IgD-negative memory B cell (primary cell): ENCODE data around the gene BAIAP2. TPM values are rescaled to one million over a fixed set of nuclear protein-coding genes. Genes with fewer than 3 reads are reported as not detected.

Experiments
- H3K27ac Mint-ChIP-seq, 3 donors: one replicate each; pipeline ENCODE4 v1.8.0; 2020 to 2022; ENCODE audit warnings: mild to moderate bottlenecking in 3 of 3, mixed read lengths in 3 of 3, moderate library complexity in 1 of 3
- H3K27me3 Mint-ChIP-seq: one replicate; pipeline ENCODE4 v1.8.0; 2021; ENCODE audit warnings: mixed read lengths
- H3K36me3 Mint-ChIP-seq: one replicate; pipeline ENCODE4 v1.8.0; 2020; ENCODE audit warnings: mild to moderate bottlenecking, mixed read lengths
- H3K4me1 Mint-ChIP-seq, 3 donors: one replicate each; pipeline ENCODE4 v1.8.0; 2020 to 2022; ENCODE audit warnings: mixed read lengths in 3 of 3, mild to moderate bottlenecking in 1 of 3
- H3K4me3 Mint-ChIP-seq, 4 donors: one replicate each; pipeline ENCODE4 v1.8.0; 2020 to 2022; ENCODE audit warnings: mild to moderate bottlenecking in 4 of 4, mixed read lengths in 4 of 4, moderate library complexity in 3 of 4
- H3K9me3 Mint-ChIP-seq, 3 donors: one replicate each; pipeline ENCODE4 v1.8.0; 2020 to 2021; ENCODE audit warnings: mixed read lengths in 3 of 3, mild to moderate bottlenecking in 1 of 3
- polyA plus RNA-seq: library from polyadenylated mRNA; unstranded; fragments of 300-500 nt; fragmentation: Illumina TruSeq; gene quantifications from one replicate; pipeline ENCODE4 v1.2.3, GENCODE V29; 2021

Gene BAIAP2
- polyA plus RNA-seq, 1 donor from 2014 or later, result 0.48 TPM

DNA sequence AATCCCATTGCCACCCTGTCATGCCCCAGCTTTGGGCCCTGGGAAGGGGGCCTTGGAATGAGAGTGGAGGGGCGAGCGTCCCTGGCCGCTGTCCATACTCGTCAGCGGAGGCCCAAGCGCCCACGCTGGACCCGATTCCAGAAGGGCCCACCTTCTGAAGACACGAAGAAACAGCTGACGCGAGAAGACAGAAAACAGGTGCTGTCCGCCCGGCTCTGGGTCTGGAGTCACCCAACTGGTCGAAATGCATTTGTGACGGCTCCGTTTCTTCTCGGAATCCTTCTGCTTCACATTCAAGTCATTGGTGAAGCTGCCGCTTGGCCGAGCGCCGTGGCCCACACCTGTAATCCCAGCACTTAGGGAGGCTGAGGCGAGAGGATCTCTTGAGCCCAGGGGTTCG lies 77.5 kb downstream of the BAIAP2 start:
- Mint-ChIP-seq H3K27ac (no peak overlapping the region), H3K36me3 (no peaks in the 10 kb centered on the region), H3K27me3 (peaks cover 2% of the 10 kb centered on the region), H3K4me3 (no peak overlapping the region), H3K9me3 (no peaks in the 10 kb centered on the region), H3K4me1 (no peaks in the 10 kb centered on the region)

GRCh38 chr17:81113158-81113724 lies 78.3 kb downstream of the BAIAP2 start:
- H3K4me1 Mint-ChIP-seq, result no peaks in the 10 kb centered on the region
- no peak overlapping the region for H3K4me3 Mint-ChIP-seq
- H3K27me3 Mint-ChIP-seq, result peaks cover 2% of the 10 kb centered on the region
- no peaks in the 10 kb centered on the region for H3K9me3 Mint-ChIP-seq
- H3K27ac Mint-ChIP-seq, result no peak overlapping the region
- H3K36me3 Mint-ChIP-seq, result no peaks in the 10 kb centered on the region

DNA sequence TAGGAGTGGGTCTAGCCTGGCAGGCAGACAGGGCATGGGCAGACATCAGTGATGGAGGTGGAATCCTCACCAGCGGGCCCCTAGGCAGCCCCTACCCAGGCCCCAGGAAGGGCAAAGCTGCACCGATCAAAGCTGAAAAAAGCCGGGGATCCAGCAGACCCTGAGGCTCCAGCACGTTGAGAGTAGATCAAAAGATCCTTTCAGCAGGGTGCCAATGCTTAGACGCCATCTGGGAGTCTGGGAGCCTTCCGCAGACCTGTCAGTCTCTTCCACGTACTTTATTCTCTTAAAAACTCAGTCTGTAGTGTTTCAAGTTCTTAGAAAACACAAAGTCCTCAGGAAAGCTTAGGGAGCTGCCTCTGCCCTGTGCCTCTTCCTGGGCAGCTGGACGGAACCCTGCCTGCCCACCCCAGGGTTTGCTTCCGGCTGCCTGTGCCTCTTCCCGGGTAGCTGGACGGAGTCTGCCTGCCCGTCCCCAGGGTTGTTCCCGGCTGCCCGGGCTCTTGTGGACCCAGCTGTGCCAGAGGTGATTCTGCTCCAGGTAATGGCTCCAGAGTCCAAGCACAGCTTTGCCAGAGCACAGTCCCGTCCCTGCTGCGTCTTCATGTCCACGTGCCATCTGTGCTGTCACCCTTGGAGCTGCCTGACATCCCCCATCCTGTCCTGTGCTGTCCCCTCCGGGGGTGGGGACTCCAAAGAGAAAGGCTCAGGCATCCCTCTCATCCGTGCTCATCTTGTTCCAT lies 79.6 kb downstream of the BAIAP2 start:
- H3K27me3 Mint-ChIP-seq, result peaks cover 2% of the 10 kb centered on the region
- no peaks in the 10 kb centered on the region for H3K9me3 Mint-ChIP-seq
- H3K36me3 Mint-ChIP-seq, result no peaks in the 10 kb centered on the region
- peaks cover 0 to under 1% (median 0%) of the 10 kb centered on the region in 3 donors for H3K4me1 Mint-ChIP-seq
- H3K27ac Mint-ChIP-seq, result no peak overlapping the region
- H3K4me3 Mint-ChIP-seq, result no peak overlapping the region

- peaks cover 2% of the 10 kb centered on the region for H3K27me3 Mint-ChIP-seq
- H3K4me3 Mint-ChIP-seq, result no peak overlapping the region
- no peaks in the 10 kb centered on the region for H3K36me3 Mint-ChIP-seq
- H3K4me1 Mint-ChIP-seq, result peaks cover 0 to 2% (median 0%) of the 10 kb centered on the region in 3 donors
- no peak overlapping the region for H3K27ac Mint-ChIP-seq
- no peaks in the 10 kb centered on the region for H3K9me3 Mint-ChIP-seq
Observed at GRCh38 chr17:81115219-81115618, 80.3 kb downstream of the BAIAP2 start.

DNA sequence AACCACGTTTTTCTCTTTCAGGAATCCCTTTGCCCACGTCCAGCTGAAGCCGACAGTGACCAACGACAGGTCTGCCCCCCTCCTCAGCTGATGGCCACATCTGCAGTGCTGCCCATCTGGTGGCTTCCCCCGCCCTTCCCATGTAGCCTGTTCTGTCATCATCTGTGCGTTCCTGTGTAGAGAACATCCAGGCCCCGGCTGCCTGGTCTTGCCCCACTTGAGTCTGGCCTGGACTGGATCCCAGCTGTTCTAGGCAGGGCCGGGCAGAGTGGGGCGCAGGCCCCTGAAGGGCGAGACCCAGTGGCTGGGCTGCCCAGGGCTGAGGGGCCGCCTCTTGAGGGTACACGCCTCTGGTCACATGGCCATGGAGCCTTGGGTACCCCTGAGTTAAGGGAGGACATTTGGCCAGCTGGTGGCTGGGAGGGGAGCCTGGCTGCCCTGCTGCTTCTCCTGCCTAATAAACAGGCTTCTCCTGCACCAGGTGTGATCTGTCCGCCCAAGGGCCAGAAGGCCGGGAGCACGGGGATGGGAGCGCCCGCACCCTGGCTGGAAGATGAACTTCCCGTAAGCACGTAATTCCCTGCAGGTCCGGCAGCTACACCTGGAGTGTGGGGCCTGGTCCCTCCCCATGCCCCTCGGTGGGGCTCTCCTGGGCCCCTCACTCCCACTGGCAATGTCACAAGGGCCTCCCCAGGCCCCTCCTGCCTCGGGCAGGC lies 81.0 kb downstream of the BAIAP2 start:
- Mint-ChIP-seq H3K27ac (no peak overlapping the region), H3K4me3 (no peak overlapping the region), H3K4me1 (peaks cover 0 to 2% (median 0%) of the 10 kb centered on the region in 3 donors), H3K36me3 (no peaks in the 10 kb centered on the region), H3K9me3 (no peaks in the 10 kb centered on the region), H3K27me3 (peaks cover 2% of the 10 kb centered on the region)

DNA sequence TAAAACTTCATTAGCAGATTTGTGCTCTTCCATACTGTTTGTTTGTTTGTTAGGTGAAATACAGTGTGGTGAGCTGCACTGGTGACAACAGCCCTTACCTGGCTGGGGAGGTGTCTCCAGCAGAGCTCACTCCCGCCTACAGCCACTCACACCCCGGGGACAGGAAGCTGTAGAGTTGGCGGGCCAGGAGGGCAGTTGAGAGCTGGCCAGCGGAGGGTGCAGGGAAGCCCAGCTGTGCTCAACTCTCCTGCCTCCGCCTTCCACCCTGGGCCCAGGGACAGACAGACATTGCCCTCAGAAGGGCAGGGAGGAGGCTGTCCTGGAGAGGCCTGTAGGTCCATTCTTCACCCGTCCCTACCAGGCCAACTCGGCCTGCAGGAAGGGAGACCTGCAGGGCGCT lies 81.8 kb downstream of the BAIAP2 start:
- H3K27ac Mint-ChIP-seq, result peak overlapping the region in 1 of 3 donors; percentile 59
- peaks cover under 1% of the 10 kb centered on the region for H3K27me3 Mint-ChIP-seq
- H3K9me3 Mint-ChIP-seq, result no peaks in the 10 kb centered on the region
- no peaks in the 10 kb centered on the region for H3K36me3 Mint-ChIP-seq
- peaks cover 0 to 2% (median 0%) of the 10 kb centered on the region in 3 donors for H3K4me1 Mint-ChIP-seq
- H3K4me3 Mint-ChIP-seq, result no peak overlapping the region

DNA sequence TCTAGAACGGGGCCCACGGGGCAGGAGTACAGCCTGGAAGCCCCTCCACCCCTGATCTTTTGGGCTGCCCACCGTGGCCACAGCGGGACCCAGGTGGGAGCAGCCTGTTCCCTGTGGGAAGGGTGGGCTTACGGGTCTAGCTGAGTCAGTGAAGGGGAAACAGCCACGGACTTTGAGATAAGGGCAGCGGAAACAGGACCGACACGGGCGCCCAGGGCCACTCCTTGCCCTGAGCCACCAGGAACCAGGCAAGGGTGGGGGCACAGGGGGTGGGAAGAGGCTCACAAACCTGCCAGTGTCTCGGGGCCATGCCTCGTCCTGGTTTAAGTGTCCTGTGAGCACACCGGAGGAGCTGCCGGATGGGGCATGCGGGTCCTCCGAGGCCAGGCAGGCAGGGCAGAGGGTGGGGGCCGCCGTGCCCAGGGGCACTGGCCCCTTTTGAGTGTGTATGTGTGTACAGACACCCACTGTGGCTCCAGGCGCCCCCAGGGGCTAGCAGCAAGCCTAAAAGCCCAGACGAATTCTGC lies 82.8 kb downstream of the BAIAP2 start:
- H3K27ac Mint-ChIP-seq, result no peak overlapping the region
- H3K9me3 Mint-ChIP-seq, result no peaks in the 10 kb centered on the region
- no peaks in the 10 kb centered on the region for H3K36me3 Mint-ChIP-seq
- peak overlapping the region in 1 of 4 donors; percentile 45 for H3K4me3 Mint-ChIP-seq
- peaks cover 0 to 2% (median 0%) of the 10 kb centered on the region in 3 donors for H3K4me1 Mint-ChIP-seq
- no peaks in the 10 kb centered on the region for H3K27me3 Mint-ChIP-seq

DNA sequence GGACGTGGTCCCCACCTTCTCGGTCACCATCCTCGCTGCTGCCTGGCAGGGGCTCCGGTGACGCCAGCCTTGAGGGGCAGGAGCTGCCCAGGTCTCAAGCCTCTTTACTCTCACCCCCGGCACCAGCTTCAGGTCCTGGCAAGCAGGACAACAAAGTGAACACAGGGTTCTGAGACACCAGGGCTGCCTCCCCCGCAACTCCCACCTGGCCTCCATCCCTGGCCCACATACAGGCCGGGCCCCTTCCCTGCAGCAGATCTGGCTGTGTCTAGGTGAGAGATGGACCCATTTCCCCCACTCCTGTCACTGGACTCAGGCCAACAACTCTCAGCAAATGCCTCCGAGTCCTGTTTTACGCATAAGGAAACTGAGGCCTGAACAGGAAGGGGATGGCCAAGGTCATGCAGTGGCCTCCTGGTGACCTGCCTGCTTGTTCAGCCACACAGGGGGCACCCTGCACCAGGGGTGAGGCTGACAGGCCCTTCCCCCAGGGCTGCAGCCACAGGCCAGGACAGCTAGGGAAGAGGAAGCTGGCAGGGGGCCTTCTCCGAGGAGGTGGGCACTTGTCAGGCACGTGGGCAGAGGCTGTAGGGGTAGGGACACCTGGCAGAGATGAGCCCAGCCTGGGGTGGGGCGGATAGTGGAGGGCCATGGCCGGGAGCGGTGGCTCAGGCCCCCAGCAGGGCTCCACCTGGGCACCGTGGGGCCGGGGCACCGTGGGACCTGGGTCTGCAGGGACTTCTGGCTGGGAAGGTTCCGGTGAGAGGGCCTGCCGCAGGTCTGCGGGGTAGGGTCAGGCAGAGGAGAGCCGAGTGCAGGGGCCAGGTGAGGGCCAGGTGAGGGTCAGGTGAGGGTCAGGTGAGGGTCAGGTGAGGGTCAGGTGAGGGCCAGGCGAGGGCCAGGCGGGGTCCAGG lies 83.6 kb downstream of the BAIAP2 start:
- Mint-ChIP-seq H3K4me3 (peak overlapping the region in 3 of 4 donors; percentile 12 to 63 (median 48)), H3K9me3 (no peaks in the 10 kb centered on the region), H3K27ac (no peak overlapping the region), H3K27me3 (no peaks in the 10 kb centered on the region), H3K36me3 (no peaks in the 10 kb centered on the region), H3K4me1 (peaks cover 0 to 2% (median 0%) of the 10 kb centered on the region in 3 donors)

DNA sequence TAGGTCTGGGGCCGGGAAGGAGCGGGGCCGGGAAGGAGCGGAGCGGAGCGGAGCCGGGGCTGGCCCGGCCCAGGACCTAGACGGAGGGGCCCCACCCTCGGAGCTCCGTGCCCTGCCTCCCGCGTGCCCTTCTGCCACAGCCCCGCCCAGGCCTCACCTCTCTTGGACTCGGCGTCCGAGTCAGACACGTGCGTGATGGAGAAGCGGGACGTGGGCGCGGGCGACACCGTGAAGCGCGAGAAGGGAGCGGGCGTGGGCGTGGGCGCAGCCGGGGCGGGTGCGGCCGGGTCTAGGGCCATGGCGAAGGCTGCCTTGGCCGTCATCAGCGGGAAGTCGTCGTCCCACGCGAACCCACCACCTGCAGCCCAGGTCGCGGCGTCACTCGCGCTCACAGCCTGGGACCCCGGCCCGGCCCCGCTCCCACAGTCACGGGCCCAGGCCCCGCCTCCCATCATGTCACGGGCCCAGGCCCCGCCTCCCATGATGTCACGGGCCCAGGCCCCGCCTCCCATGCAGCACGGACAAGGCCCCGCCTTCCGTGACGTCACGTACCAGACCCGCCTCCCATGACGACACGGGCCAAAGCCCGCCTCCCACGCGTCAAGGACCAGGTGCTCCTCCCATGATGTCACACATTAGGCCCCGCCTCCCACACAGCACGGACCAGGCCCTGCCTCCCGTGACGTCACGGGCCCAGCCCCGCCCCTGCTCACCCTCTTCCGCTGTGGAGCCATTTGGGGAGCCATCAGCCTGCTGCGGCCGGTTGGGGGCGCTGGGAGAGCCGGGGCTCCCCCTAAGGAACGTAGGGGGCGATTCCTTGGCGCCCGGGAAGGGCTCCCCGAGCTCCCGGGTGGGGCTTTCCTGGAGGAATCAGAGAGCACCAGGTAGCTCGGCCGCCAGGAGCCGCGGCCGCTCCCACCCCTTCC lies 84.5 kb downstream of the BAIAP2 start:
- Mint-ChIP-seq H3K4me1 (peaks cover 0 to 3% (median 0%) of the 10 kb centered on the region in 3 donors), H3K27me3 (no peaks in the 10 kb centered on the region)

DNA sequence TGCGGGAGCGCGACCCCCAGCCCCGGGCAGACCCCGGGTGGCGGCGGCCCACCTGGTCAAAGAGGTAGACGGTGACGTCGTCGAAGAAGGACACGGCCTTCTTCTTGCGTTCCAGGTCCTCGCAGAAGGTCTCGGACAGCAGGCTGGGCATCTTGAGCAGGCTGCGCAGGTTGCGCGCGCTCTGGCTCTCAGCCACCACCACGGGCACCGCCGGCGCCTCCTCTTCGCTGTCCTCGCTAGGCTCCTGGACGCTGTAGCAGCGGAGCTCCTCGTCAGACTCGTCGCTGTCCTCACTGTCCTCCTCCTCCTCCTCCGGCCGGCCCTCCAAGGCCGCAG lies 85.2 kb downstream of the BAIAP2 start:
- Mint-ChIP-seq H3K4me1 (peaks cover 0 to 3% (median 0%) of the 10 kb centered on the region in 3 donors), H3K4me3 (no peak overlapping the region), H3K9me3 (no peaks in the 10 kb centered on the region), H3K27me3 (no peaks in the 10 kb centered on the region), H3K36me3 (no peaks in the 10 kb centered on the region), H3K27ac (no peak overlapping the region)

More for the DNA sequence above, 84.5 kb downstream of the BAIAP2 start:
- Mint-ChIP-seq H3K27ac (peak overlapping the region in 2 of 3 donors; percentile 32 to 50), H3K36me3 (no peaks in the 10 kb centered on the region), H3K4me3 (peak overlapping the region; percentile 1 to 77 (median 72)), H3K9me3 (no peaks in the 10 kb centered on the region)

DNA sequence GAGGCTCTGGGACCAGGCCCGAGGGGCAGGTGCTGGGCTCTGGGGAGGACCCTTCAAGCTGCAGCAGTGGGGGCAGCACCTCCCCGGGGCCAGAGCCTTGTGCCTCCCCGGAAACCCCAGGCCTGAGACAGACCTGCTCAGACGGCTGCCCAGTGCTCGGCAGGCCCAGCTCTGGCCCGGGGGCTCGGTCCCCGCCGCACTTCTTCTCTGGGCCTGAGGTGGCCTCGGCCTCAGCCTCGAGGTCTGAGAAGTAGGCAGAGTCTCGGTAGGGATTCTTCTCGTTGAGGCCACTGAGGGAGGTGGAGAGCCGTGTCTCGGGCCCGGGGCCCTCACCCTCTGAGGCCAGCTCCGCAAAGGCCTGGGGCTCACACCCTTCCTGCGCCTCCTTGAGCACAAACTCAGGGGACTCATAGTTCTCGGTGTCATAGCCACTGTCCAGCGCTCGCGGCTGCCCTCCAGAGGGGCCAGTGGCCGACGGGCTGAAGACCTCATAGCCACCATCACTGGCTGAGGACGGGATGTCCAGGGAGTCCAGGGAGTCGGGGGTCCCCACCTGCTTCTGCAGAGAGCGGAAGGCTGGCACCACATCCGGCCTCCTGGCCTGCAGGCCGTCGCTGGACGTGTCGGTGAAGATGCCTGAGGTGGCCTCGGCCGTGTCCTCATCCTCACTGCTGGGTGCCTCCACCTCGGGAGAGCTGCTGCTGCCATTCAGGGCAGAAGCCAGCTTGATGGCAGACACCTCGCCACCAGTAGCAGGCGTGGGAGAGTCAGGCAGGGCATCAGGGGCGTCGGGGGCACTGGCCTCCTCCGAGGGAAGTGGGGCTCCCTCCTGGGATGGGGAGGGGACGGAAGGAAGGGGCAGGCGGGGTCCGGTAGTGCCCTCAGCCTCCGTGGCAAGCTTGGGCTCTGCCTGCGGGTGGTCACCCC lies 86.0 kb downstream of the BAIAP2 start:
- H3K9me3 Mint-ChIP-seq, result no peaks in the 10 kb centered on the region
- H3K36me3 Mint-ChIP-seq, result no peaks in the 10 kb centered on the region
- H3K4me3 Mint-ChIP-seq, result no peak overlapping the region
- H3K27me3 Mint-ChIP-seq, result no peaks in the 10 kb centered on the region
- H3K27ac Mint-ChIP-seq, result no peak overlapping the region
- peaks cover 0 to 3% (median 0%) of the 10 kb centered on the region in 3 donors for H3K4me1 Mint-ChIP-seq

DNA sequence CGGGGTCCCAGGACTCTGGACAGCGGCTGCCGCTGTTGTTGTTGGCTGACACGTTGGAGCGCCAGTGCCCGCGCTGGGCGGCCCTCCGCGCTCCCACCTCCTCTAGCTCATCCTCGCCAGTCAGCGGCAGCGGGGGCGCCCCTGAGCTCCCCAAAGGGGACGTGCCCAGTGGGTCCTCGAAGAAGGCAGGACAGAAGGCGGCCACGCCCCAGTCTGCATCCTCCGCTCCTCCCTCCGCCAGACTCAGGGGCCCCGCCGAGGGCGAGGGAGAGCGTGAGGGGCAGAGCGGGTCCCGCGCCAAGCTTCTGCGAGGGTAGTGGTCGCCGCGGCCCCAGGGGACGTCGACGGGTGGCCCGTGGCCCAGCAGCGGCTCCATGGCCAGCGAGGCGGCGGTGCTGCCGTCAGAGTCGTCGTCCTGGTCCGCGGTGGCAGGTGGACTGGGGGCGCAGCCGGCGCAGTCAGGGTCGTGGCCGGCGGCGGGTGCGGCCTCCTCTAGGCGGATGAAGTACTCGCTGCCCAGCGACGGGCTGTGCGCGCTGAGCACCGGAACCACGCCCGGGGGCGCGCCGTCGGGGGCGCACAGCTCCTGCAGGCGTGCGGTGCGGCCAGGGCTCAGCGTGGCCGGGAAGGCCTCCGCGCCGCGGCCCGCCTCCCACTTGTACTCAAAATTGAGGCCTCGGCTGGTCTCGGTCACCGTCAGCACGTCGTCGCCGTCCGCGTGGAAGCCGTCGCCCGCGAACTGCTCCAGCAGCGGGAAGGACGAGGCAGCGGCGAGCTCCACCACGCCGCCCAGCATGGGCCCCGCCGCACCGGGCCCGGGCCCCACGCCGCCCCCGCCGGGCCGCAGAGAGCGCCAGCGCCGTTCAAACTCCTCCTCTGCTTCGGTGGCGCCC lies 87.1 kb downstream of the BAIAP2 start:
- Mint-ChIP-seq H3K27ac (no peak overlapping the region), H3K27me3 (no peaks in the 10 kb centered on the region), H3K4me3 (no peak overlapping the region), H3K36me3 (no peaks in the 10 kb centered on the region), H3K4me1 (peaks cover 0 to 3% (median 0%) of the 10 kb centered on the region in 3 donors), H3K9me3 (no peaks in the 10 kb centered on the region)
